Anterior cingulate cortex (tissue), 58 donors: Measurements from ENCODE around the gene FNDC3B.

Experiments
- DNase-seq, 58 donors: peaks; one replicate each; lab custom pipeline; 2025; lab: John Stamatoyannopoulos, UW

Gene FNDC3B

GRCh38 chr3:172396400-172396799 lies 357.0 kb downstream of the FNDC3B start:
- DNase-seq: no peak

- no peak for DNase-seq
These were observed 358.5 kb downstream of the FNDC3B start for GRCh38 chr3:172397716-172398405.

- DNase-seq: no peak
These were observed 359.1 kb downstream of the FNDC3B start for GRCh38 chr3:172398484-172398883.

- DNase-seq: no peak
These were observed 362.7 kb downstream of the FNDC3B start for GRCh38 chr3:172402090-172402489.

GRCh38 chr3:172402892-172403643 lies 363.7 kb downstream of the FNDC3B start:
- no peak for DNase-seq

GRCh38 chr3:172404237-172404962 lies 365.0 kb downstream of the FNDC3B start:
- no peak for DNase-seq

- DNase-seq: no peak
These were observed 366.5 kb downstream of the FNDC3B start for GRCh38 chr3:172405914-172406313.

GRCh38 chr3:172407872-172408271 lies 368.5 kb downstream of the FNDC3B start:
- no peak for DNase-seq

GRCh38 chr3:172410702-172411477 lies 371.5 kb downstream of the FNDC3B start:
- no peak for DNase-seq

GRCh38 chr3:172411478-172411947 lies 372.1 kb downstream of the FNDC3B start:
- DNase-seq: peak in 1 of 58 donors; percentile 3

- no peak for DNase-seq
These were observed 375.9 kb downstream of the FNDC3B start for GRCh38 chr3:172415323-172415722.

- no peak for DNase-seq
These were observed 398.3 kb downstream of the FNDC3B start for GRCh38 chr3:172437713-172438112.

- no peak for DNase-seq
These were observed 398.8 kb downstream of the FNDC3B start for GRCh38 chr3:172438186-172438585.

- DNase-seq: no peak
These were observed 402.2 kb downstream of the FNDC3B start for GRCh38 chr3:172441581-172441980.

- DNase-seq: no peak
These were observed 403.2 kb downstream of the FNDC3B start for GRCh38 chr3:172442606-172443005.

GRCh38 chr3:172444821-172445220 lies 405.4 kb downstream of the FNDC3B start:
- DNase-seq: no peak

GRCh38 chr3:172446198-172446597 lies 406.8 kb downstream of the FNDC3B start:
- DNase-seq: no peak

- no peak for DNase-seq
These were observed 408.5 kb downstream of the FNDC3B start, which contains the start of gene GHSR for GRCh38 chr3:172447611-172448579. GHSR (minus strand) TSS chr3:172448456; CDS start chr3:172448413, 43 bp downstream.
